ENCODE data around the gene PARN. TPM values are rescaled to one million over a fixed set of nuclear protein-coding genes. Genes with fewer than 3 reads are reported as not detected.

The PARN gene
- total and polyA plus RNA-seq, 2 of the 8 experiments (the other 6 are each of a cell fraction or from before 2014, with no cell fraction given): 24.5 to 44.6 TPM

GRCh38 chr16:14585287-14585686, 44.8 kb downstream of the PARN start:
- no peak overlapping the region for H2AK5ac ChIP-seq (ENCODE audit: low read depth, low read length)
- no peak overlapping the region for H3K9ac ChIP-seq (replicated peaks in 1 of 4; ENCODE audit: extremely low read depth in 1 of 4, low read depth in 3 of 4, low read length in 3 of 4)
- CTCF ChIA-PET (ENCODE audit: partially characterized antibody): no interaction called here
- no peak for DNase-seq (ENCODE audit: low read depth in 1 of 2, low spot score in 2 of 2)
- H2BK120ac ChIP-seq (replicated peaks; ENCODE audit: low read depth, low read length): no peak overlapping the region
- H3K4me2 ChIP-seq (ENCODE audit: insufficient read depth in 1 of 2, low read depth in 2 of 2, low read length in 2 of 2): no peak overlapping the region
- peaks cover 7 to 61% (median 32%) of the 10 kb centered on the region in 4 experiments; a peak in 7 of 8 replicates for H3K36me3 ChIP-seq (ENCODE audit: control insufficient read depth in 2 of 4, insufficient read depth in 4 of 4, low read length in 3 of 4)
- no peaks in the 10 kb centered on the region for H3K23me2 ChIP-seq (ENCODE audit: low read depth, low read length)
- no peak overlapping the region for H4K5ac ChIP-seq (ENCODE audit: insufficient read length, low read depth, low read length)
- H4K20me1 ChIP-seq (replicated peaks in 1 of 2; ENCODE audit: control insufficient read depth in 1 of 2, insufficient read depth in 2 of 2, low read length in 2 of 2): peaks cover 0 to 1% of the 10 kb centered on the region in 2 experiments
- H3K27ac ChIP-seq (ENCODE audit: low read depth, low read length): no peak overlapping the region
- H4K91ac ChIP-seq (replicated peaks; ENCODE audit: insufficient read length, low read length): no peak overlapping the region
- no peak overlapping the region for H2BK15ac ChIP-seq (ENCODE audit: low read length)
- no peaks in the 10 kb centered on the region for H3K4me1 ChIP-seq (replicated peaks in 1 of 4; ENCODE audit: control insufficient read depth in 3 of 4, insufficient read depth in 4 of 4, low read length in 3 of 4)
- H3K4ac ChIP-seq (replicated peaks; ENCODE audit: insufficient read length, low read depth, low read length): no peak overlapping the region
- no peak overlapping the region for H2BK20ac ChIP-seq (ENCODE audit: low read length)
- H3K23ac ChIP-seq (ENCODE audit: insufficient read length): no peak overlapping the region
- no peak overlapping the region for H2BK5ac ChIP-seq (ENCODE audit: low read depth, low read length)
- no peak overlapping the region for H3K14ac ChIP-seq (ENCODE audit: insufficient read length)
- WGBS, 2 experiments (ENCODE audit: extremely low coverage in 1 of 2, insufficient coverage in 1 of 2, insufficient read length in 1 of 2, insufficient replicate concordance in 2 of 2, low coverage in 1 of 2, low lambda C conversion rate in 2 of 2, missing lambda C conversion rate in 1 of 2): 93% methylated on average over 3 of the region's 3 CpGs; no CpG with 5 or more reads in 1 of the 2 experiments
- FAIRE-seq: no peak
- no peak overlapping the region for H2BK12ac ChIP-seq (ENCODE audit: low read depth, low read length)
- POLR2A ChIA-PET (ENCODE audit: partially characterized antibody): interaction anchor here (2.2 kb wide), 1 partner anchor 10 kb away, joined by 10 read pairs; no protein-coding TSS in a partner anchor
- H3K79me1 ChIP-seq (ENCODE audit: low read depth, low read length): no peaks in the 10 kb centered on the region
- TF ChIP-seq GABPA (IDR thresholded peaks at IDR 0.05; ENCODE audit: borderline replicate concordance, insufficient read depth, low read length) (no peak), GTF2F1 (IDR thresholded peaks at IDR 0.05; ENCODE audit: borderline replicate concordance, low read depth, low read length) (no peak), NANOG (IDR thresholded peaks at IDR 0.05; ENCODE audit: insufficient read depth, low read depth, low read length, poor library complexity, severe bottlenecking) (no peak), TCF12 (IDR thresholded peaks at IDR 0.05; ENCODE audit: low read depth, low read length) (no peak), RXRA (IDR thresholded peaks at IDR 0.05; ENCODE audit: insufficient read depth, low read depth, low read length) (no peak), ZNF274 (IDR thresholded peaks at IDR 0.05; ENCODE audit: borderline replicate concordance, extremely low read depth, low read length) (no peak), TAF1 (IDR thresholded peaks at IDR 0.05; ENCODE audit: low read depth, low read length) (no peak), SRF (IDR thresholded peaks at IDR 0.05; ENCODE audit: low read depth, low read length) (no peak), EZH2 (IDR thresholded peaks at IDR 0.05; ENCODE audit: low read depth, low read length, severe bottlenecking) (no peak), SUZ12 (IDR thresholded peaks at IDR 0.05; ENCODE audit: low read length) (no peak), SIX5 (IDR thresholded peaks at IDR 0.05; ENCODE audit: low read depth, low read length) (no peak), CHD1 (IDR thresholded peaks at IDR 0.05; ENCODE audit: low read depth, low read length) (no peak)
- H3K56ac ChIP-seq (replicated peaks; ENCODE audit: insufficient read length, low read depth, low read length): no peak overlapping the region
- H3K18ac ChIP-seq (ENCODE audit: extremely low read depth, low read length): no peak overlapping the region
- H2AFZ ChIP-seq (ENCODE audit: low read length): no peak overlapping the region
- no peaks in the 10 kb centered on the region for H3K9me3 ChIP-seq (ENCODE audit: insufficient read depth in 2 of 2, low read depth in 1 of 2, low read length in 1 of 2)
- H3K79me2 ChIP-seq (ENCODE audit: control insufficient read depth in 1 of 2, insufficient read depth in 2 of 2, low read length in 2 of 2): no peaks in the 10 kb centered on the region
- H4K8ac ChIP-seq (ENCODE audit: extremely low read depth, insufficient read depth, low read length): no peak overlapping the region
- H3K27me3 ChIP-seq (replicated peaks in 1 of 4; ENCODE audit: control insufficient read depth in 3 of 4, extremely low read depth in 1 of 4, insufficient read depth in 3 of 4, low read length in 3 of 4): no peaks in the 10 kb centered on the region
- no peak overlapping the region for H3K4me3 ChIP-seq (ENCODE audit: extremely low read depth in 1 of 4, insufficient read depth in 2 of 4, low read depth in 3 of 4, low read length in 4 of 4)
